ENCODE data around the gene CDH23.

The CDH23 gene

DNA sequence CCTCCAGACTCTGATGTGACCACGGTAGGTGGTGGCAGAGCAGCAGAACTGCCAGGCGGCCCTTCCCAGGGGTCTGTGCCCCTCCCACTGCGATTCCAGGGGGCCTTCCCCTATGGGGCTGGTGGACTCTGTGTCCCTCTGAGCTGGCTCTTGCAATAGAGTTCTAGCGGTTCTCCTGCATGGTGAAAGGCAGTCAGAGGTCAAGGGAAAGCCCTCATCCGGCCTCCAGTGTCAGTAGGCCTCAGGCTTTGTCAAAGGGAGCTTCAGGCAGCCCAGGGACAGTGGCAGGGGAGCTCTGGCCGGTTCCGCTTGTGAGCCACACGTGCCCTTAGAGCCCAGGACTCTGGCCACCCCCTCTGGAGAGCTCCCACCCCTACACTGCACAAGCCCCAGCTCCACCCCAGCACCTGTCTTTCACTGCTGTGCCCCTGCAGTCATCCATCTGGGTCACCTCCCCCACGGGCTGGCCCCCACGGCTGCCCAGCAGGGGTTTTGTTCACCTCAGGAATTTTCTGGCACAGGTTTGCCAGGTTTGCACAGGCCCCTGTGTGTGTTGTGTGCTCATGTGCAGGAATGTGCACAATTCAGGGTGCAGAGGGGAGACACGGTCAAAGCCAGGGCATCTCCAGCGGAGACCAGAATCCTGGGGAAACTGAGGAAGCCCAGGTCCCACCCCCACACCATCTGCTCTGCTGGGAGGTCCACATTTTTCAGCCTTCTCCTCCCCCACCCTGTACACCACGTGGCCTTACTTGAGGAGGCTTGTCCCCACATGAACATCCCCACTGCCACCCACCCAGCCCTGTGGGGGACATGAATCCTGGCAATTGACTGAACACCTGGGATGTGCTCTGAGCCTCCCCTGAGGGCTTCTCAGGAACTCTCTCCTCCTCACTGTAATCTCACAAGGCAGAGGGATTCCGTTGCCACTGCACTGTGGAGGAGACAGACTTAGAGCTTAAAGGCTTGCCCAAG is 299.1 kb downstream of the CDH23 start:
- no peak overlapping the region for H3K27ac ChIP-seq (ENCODE audit: low read depth, low read length)
- no peaks in the 10 kb centered on the region for H3K36me3 ChIP-seq (ENCODE audit: control insufficient read depth, insufficient read depth, low read length)
- no peak overlapping the region for H3K4me3 ChIP-seq (ENCODE audit: low read length)
- no peaks in the 10 kb centered on the region for H3K4me1 ChIP-seq (ENCODE audit: control insufficient read depth, insufficient read depth, low read length)
- no peaks in the 10 kb centered on the region for H3K27me3 ChIP-seq (ENCODE audit: control insufficient read depth, insufficient read depth, low read length)
- no peak overlapping the region for H3K9ac ChIP-seq (ENCODE audit: low read length)

DNA sequence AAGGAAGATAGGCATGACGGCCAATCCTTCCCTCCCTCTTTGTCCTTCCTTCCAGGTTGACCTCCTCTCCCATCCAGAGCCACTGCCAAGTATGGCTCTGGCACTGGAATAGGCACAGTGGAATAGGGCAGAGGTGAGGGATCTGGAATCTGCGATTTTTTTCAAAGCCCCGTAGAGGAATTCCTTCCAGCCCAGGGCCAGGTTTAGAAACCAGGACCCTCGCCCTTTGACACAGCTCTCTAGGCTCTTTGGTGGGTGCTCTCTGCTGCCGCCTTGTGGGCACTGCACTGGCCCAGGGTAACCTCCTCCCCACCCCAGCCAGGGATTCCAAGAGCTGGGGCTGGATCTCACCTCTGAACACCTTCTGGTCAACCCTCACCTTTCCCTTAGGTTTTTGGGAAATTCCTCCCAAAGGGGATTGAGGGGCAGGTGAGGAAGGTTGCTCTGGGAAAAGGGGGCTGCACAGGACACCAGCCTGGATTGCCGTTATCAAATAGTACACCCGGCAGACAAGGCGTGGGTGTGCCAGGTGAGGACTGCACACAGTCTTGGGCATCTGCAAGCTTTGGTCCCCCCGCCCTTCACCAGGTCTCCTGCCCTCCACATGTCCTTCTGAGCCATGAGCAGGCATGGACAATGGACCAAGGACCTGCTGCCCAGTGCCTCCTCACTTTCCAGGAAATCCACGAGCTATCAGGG is 300.1 kb downstream of the CDH23 start:
- Histone ChIP-seq H3K9ac (ENCODE audit: low read length) (no peak overlapping the region), H3K27ac (ENCODE audit: low read depth, low read length) (no peak overlapping the region), H3K36me3 (ENCODE audit: control insufficient read depth, insufficient read depth, low read length) (no peaks in the 10 kb centered on the region), H3K4me1 (ENCODE audit: control insufficient read depth, insufficient read depth, low read length) (no peaks in the 10 kb centered on the region), H3K27me3 (ENCODE audit: control insufficient read depth, insufficient read depth, low read length) (no peaks in the 10 kb centered on the region), H3K4me3 (ENCODE audit: low read length) (no peak overlapping the region)

DNA sequence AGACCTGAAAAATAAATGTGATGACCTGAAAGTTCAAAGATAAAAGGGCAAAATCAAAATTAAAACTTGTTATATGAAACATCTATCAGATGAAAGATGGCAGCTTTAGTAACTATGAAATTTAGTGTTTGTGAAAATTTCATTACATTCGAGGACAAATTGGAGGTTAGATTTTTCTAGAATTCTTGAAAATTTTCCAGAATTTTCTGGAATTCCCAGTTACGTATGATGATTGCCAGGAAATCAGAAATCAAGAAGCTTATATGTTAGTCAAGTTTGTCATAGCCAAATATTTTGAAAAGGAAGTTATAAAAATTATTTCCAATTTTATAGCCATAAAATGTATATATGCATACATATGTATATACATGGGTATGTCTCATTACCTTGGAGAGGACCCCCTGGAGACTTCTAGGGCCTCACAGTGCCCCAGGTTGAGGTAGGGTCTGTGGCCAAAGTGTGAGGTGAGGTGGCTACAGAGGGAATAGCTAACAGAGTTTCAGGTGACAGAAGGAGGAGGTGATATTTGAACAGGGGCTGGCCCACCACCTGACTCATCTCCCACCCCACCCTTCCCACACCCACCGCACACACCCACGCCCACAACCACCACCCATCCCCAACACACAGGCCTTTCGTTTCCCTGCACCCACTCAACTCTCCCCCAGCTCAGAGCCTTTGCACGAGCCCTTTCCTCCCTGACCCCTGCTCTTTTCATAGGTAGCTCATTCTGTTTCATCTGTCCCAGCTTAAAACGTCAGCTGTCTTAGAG is 301.4 kb downstream of the CDH23 start:
- no peak overlapping the region for H3K27ac ChIP-seq (ENCODE audit: low read depth, low read length)
- H3K4me1 ChIP-seq (ENCODE audit: control insufficient read depth, insufficient read depth, low read length): no peaks in the 10 kb centered on the region
- no peak overlapping the region for H3K4me3 ChIP-seq (ENCODE audit: low read length)

DNA sequence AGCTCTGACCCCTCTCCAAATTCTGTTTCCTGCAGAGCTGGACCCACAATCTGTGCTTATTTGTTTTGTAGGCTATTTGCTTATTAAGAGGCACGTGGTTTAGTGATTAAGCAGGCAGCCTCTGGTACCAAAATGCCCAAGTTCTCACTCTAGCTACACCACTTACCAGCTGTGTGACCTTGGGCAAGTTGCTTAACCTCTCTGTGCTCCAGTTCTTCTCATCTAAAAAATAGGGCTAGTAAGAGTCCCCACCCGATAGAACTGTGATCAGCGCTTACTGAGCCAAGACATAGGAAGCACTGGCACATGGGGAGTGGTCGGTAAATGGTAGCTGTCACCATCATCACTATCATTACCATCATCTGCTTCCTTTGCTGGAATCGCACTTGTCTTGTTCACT is 302.0 kb downstream of the CDH23 start:
- H3K4me1 ChIP-seq (ENCODE audit: control insufficient read depth, insufficient read depth, low read length): no peaks in the 10 kb centered on the region
- no peaks in the 10 kb centered on the region for H3K36me3 ChIP-seq (ENCODE audit: control insufficient read depth, insufficient read depth, low read length)
- no peak overlapping the region for H3K4me3 ChIP-seq (ENCODE audit: low read length)
- no peaks in the 10 kb centered on the region for H3K27me3 ChIP-seq (ENCODE audit: control insufficient read depth, insufficient read depth, low read length)
- H3K9ac ChIP-seq (ENCODE audit: low read length): no peak overlapping the region
- no peak overlapping the region for H3K27ac ChIP-seq (ENCODE audit: low read depth, low read length)

More for the DNA sequence above, 301.4 kb downstream of the CDH23 start:
- H3K9ac ChIP-seq (ENCODE audit: low read length): no peak overlapping the region
- no peaks in the 10 kb centered on the region for H3K27me3 ChIP-seq (ENCODE audit: control insufficient read depth, insufficient read depth, low read length)
- no peaks in the 10 kb centered on the region for H3K36me3 ChIP-seq (ENCODE audit: control insufficient read depth, insufficient read depth, low read length)

DNA sequence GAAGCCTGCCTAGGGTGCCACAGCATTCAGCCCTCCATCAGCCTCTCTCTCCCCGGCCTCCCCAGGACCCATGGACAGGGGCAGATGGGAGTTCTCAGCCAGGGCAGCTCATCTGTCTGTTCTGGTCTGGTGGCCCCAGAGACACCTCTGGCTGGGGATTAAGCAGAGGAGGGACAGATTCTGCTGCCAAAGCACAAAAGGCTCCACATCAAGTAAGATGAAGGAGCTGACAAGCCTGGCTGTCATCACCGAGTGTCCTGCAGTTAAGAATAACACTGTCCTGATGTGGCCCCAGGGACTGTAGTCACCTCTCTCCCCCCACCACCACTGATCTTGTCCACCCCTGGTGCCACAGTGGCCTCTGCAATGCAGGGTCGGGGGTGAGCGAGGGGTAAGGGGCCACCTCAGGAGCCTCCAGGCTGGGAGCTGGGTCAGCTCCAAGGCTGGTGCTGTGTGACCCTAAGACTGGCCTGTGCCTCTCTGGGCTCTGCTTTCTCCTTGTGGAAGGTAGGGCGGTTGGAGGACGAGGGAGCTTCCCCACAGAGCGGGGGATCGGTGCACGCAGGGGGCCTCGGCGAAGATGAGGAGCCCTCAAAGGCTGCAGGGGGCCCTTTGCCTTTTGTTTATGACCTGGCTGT is 304.1 kb downstream of the CDH23 start:
- Histone ChIP-seq H3K27me3 (ENCODE audit: control insufficient read depth, insufficient read depth, low read length) (no peaks in the 10 kb centered on the region), H3K9ac (ENCODE audit: low read length) (no peak overlapping the region), H3K4me1 (ENCODE audit: control insufficient read depth, insufficient read depth, low read length) (no peaks in the 10 kb centered on the region), H3K36me3 (ENCODE audit: control insufficient read depth, insufficient read depth, low read length) (no peaks in the 10 kb centered on the region), H3K4me3 (ENCODE audit: low read length) (no peak overlapping the region), H3K27ac (ENCODE audit: low read depth, low read length) (no peak overlapping the region)

DNA sequence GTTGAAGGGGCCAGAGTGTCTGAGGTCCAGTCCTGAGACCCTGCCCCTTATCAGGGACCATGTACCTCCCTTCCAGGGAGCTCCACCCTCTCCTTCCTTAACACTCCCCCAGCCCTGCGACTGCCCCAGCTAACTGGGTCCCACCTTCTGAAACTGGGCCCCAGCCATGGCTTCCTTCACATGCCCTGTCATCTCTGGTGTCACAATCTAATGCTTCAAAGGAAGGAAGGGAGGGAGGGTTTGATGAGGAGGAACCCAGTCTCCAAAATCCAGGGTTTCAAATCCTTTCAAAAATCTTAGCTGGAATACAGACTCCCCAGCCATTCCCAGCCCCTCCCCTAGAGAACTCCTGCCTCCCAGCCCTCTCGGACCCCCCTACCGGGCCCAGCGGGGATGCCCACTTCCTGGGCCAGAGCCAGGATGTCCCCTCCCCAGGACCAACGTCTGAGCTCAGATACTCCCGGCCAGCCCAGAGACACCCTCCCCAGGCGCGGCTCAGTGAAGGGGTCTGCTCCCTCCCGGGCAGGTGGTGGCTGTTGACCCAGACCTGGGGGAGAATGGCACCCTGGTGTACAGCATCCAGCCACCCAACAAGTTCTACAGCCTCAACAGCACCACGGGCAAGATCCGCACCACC is 304.9 kb downstream of the CDH23 start:
- Histone ChIP-seq H3K27me3 (ENCODE audit: control insufficient read depth, insufficient read depth, low read length) (no peaks in the 10 kb centered on the region), H3K27ac (ENCODE audit: low read depth, low read length) (no peak overlapping the region), H3K9ac (ENCODE audit: low read length) (no peak overlapping the region), H3K4me3 (ENCODE audit: low read length) (no peak overlapping the region), H3K36me3 (ENCODE audit: control insufficient read depth, insufficient read depth, low read length) (no peaks in the 10 kb centered on the region), H3K4me1 (ENCODE audit: control insufficient read depth, insufficient read depth, low read length) (no peaks in the 10 kb centered on the region)

DNA sequence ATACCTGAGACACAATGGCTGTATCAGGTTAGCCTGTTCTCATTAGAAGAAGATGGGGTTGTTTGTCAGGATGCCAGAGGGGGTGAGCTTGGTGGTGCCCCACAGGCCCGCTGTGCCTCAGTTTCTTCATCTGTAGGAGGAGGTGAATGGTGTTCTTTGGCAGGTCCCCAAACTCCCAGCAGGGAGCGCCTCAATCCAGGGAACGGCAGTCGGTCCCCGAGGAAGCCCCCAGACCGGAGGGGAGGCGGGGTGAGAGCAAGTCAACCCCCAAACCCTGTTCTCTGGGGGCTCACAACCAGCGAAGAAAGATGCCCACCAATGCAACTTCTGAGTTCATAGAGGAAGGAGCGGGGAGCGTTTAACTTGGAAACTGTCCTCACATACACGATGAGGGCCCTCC is 306.9 kb downstream of the CDH23 start:
- H3K4me1 ChIP-seq (ENCODE audit: control insufficient read depth, insufficient read depth, low read length): no peaks in the 10 kb centered on the region
- H3K9ac ChIP-seq (ENCODE audit: low read length): no peak overlapping the region
- H3K36me3 ChIP-seq (ENCODE audit: control insufficient read depth, insufficient read depth, low read length): no peaks in the 10 kb centered on the region
- H3K27me3 ChIP-seq (ENCODE audit: control insufficient read depth, insufficient read depth, low read length): no peaks in the 10 kb centered on the region
- H3K4me3 ChIP-seq (ENCODE audit: low read length): no peak overlapping the region
- H3K27ac ChIP-seq (ENCODE audit: low read depth, low read length): no peak overlapping the region

DNA sequence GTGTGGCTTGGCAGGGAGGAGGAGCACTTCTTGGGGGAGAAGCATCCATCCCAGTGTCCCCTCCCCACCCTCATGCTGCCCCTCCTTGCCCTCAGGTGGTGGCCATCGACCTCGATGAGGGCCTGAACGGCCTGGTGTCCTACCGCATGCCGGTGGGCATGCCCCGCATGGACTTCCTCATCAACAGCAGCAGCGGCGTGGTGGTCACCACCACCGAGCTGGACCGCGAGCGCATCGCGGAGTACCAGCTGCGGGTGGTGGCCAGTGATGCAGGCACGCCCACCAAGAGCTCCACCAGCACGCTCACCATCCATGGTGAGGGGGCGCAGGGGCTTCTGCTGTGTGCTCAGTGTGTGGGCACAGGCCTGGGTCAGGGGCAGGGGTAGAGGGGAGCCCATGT is 308.1 kb downstream of the CDH23 start:
- H3K36me3 ChIP-seq (ENCODE audit: control insufficient read depth, insufficient read depth, low read length): no peaks in the 10 kb centered on the region
- no peaks in the 10 kb centered on the region for H3K27me3 ChIP-seq (ENCODE audit: control insufficient read depth, insufficient read depth, low read length)
- H3K4me3 ChIP-seq (ENCODE audit: low read length): no peak overlapping the region
- no peaks in the 10 kb centered on the region for H3K4me1 ChIP-seq (ENCODE audit: control insufficient read depth, insufficient read depth, low read length)
- no peak overlapping the region for H3K27ac ChIP-seq (ENCODE audit: low read depth, low read length)
- H3K9ac ChIP-seq (ENCODE audit: low read length): no peak overlapping the region

DNA sequence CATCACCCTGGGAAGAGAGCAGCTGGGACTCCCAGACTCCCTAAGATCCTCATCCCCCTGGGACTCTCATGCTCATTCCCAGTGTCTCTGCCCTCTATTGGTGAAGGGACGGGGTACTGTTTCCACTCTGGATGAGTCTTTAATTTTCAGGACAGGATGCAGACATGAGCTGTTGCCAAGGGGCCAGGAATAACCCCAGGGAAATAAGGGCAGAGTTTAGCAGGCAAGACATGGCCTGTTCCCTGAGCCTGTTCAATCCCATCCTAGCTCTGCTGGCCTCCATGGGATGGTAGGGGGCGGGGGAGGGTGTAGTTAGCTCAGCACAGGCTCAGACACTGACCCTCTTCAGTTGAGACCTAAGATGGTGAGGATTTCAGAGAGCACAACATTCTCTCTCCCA is 308.9 kb downstream of the CDH23 start:
- no peaks in the 10 kb centered on the region for H3K27me3 ChIP-seq (ENCODE audit: control insufficient read depth, insufficient read depth, low read length)
- H3K4me3 ChIP-seq (ENCODE audit: low read length): no peak overlapping the region
- H3K4me1 ChIP-seq (ENCODE audit: control insufficient read depth, insufficient read depth, low read length): no peaks in the 10 kb centered on the region
- H3K27ac ChIP-seq (ENCODE audit: low read depth, low read length): no peak overlapping the region
- no peaks in the 10 kb centered on the region for H3K36me3 ChIP-seq (ENCODE audit: control insufficient read depth, insufficient read depth, low read length)
- no peak overlapping the region for H3K9ac ChIP-seq (ENCODE audit: low read length)

DNA sequence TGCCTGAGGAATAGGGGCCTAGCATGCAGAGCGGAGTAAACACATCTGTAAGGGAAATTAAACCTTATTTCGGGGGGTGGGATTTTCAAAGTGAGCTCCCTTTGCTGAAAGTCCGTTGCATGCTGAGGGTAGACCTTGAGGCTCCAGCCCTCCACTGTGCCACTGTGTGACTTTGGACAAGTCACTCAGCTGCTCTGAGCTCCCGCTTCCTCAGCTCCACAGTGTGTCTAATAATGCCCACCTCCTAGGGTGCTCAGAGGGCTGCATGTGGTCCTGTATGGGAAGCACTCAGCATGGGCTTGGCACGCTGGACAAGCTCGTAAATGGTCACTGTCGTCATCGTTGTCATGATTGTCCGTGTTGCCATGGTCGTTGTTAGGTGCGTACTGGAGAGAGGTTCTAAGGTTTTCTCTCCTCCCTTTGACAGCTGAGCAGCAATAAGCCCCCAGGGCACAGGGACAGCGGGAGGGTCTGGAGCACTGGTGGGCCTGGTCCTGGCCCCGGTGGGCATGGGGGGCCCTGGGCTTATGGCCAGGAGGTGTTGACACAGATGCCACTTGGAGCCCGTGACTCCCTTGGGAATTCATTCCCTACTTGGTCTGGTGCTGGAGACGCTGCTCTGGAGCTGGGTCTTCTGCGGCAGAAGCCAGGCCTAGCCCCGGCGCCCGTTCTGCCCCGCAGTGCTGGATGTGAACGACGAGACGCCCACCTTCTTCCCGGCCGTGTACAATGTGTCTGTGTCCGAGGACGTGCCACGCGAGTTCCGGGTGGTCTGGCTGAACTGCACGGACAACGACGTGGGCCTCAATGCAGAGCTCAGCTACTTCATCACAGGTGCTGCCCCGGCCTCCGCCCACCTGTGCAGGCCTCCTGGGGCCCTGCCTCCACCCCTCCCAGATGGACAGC is 309.7 kb downstream of the CDH23 start:
- H3K27ac ChIP-seq (ENCODE audit: low read depth, low read length): no peak overlapping the region
- no peak overlapping the region for H3K4me3 ChIP-seq (ENCODE audit: low read length)
- no peaks in the 10 kb centered on the region for H3K4me1 ChIP-seq (ENCODE audit: control insufficient read depth, insufficient read depth, low read length)
- no peaks in the 10 kb centered on the region for H3K36me3 ChIP-seq (ENCODE audit: control insufficient read depth, insufficient read depth, low read length)
- no peak overlapping the region for H3K9ac ChIP-seq (ENCODE audit: low read length)
- no peaks in the 10 kb centered on the region for H3K27me3 ChIP-seq (ENCODE audit: control insufficient read depth, insufficient read depth, low read length)

DNA sequence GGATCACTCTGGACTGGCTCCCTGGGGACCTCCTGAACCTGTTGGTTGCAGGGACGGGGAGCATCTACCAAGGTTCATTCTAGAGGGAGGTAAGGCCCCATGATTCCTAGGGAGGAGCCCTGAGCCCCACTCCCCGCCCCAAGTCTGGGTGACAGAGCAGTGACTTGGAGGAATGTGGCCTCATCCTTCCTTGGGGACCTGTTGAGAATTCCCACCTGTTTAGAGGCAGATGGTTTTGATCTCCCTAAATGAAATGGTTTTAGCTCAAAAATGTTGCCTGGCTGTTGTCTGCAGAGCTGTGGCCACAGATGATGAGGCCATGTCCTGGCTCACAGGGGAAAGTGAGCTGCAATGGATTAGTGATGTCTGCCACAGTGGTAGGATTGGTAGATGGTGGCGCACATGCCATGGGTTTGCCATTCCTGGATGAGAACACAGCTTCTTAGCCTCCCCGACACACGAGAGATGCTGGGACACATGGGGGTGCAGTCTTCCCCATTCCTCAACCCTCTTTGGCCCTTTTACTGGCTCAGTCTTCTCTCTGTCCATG is 310.6 kb downstream of the CDH23 start:
- Histone ChIP-seq H3K4me1 (ENCODE audit: control insufficient read depth, insufficient read depth, low read length) (no peaks in the 10 kb centered on the region), H3K4me3 (ENCODE audit: low read length) (no peak overlapping the region), H3K27ac (ENCODE audit: low read depth, low read length) (no peak overlapping the region), H3K27me3 (ENCODE audit: control insufficient read depth, insufficient read depth, low read length) (no peaks in the 10 kb centered on the region), H3K36me3 (ENCODE audit: control insufficient read depth, insufficient read depth, low read length) (no peaks in the 10 kb centered on the region), H3K9ac (ENCODE audit: low read length) (no peak overlapping the region)
